A549 (cell line): ENCODE data around the gene MOB1A. TPM values are rescaled to one million over a fixed set of nuclear protein-coding genes. Genes with fewer than 3 reads are reported as not detected.
A peak's percentile ranks its signal among the peaks of the same experiment; 100 is the strongest.
"Not testable (repeated sequence)": the region's sequence is repeated elsewhere in the genome, so short reads cannot be mapped to it uniquely, and the experiment has no call there.

Experiments used
- ATAC-seq, 2 experiments: fragments of 200-7000 bp in 1 of 2; fragments of >200 bp in 1 of 2; cut with Nextera tagmentation in 1 of 2; cut with Tn5 transposase in 1 of 2; 3 replicates each; pipeline versions ENCODE4 v1.8.0 to v1.9.1; 2018 to 2020; ENCODE audit warnings: mild to moderate bottlenecking in 1 of 2, moderate library complexity in 1 of 2
- CTCF ChIA-PET: fragments of 300-600 bp; sonication (Branson Sonifier 250); formaldehyde crosslinking; extraction: SDS; loops from one replicate; lab custom pipeline; 2021; ENCODE audit warnings: antibody characterized with exemption, inconsistent platforms; lab: Yijun Ruan, JAX
- POLR2A ChIA-PET: fragments of 350-600 bp; formaldehyde crosslinking; extraction: SDS; loops from one replicate; lab custom pipeline; 2021; ENCODE audit warnings: antibody characterized with exemption, inconsistent platforms; lab: Yijun Ruan, JAX
- DNase-seq, 2 experiments: peaks; one replicate each; pipeline versions ENCODE4 v3.0.0 to v3.0.0-alpha.2; 2011 to 2016; ENCODE audit warnings: low read depth in 1 of 2, low spot score in 1 of 2
- FAIRE-seq: peaks from 2 replicates; lab custom pipeline; 2011; peaks lifted over from hg19 to GRCh38; lab: Jason Lieb, UNC
- H3K27ac ChIP-seq, 2 experiments: fragments of >200 bp; sonication (Bioruptor Twin); formaldehyde crosslinking; 3 replicates each; pipeline ENCODE4 v1.5.1; 2016 to 2017
- H3K4me1 ChIP-seq: fragments of >200 bp; sonication (Bioruptor Twin); formaldehyde crosslinking; 3 replicates; pipeline ENCODE4 v1.6.1; 2016
- H3K4me2 ChIP-seq: fragments of >200 bp; sonication (Bioruptor Twin); formaldehyde crosslinking; 3 replicates; pipeline ENCODE4 v1.6.1; 2016
- H3K4me3 ChIP-seq: fragments of >200 bp; sonication (Bioruptor Twin); formaldehyde crosslinking; 3 replicates; pipeline ENCODE4 v1.5.1; 2016
- H3K9me3 ChIP-seq: fragments of >200 bp; sonication (Bioruptor Twin); formaldehyde crosslinking; 3 replicates; pipeline ENCODE4 v1.6.1; 2016
- BHLHE40 ChIP-seq: IDR thresholded peaks from 2 replicates; pipeline ENCODE4 v1.6.1; 2012; ENCODE audit warnings: low read depth, low read length, inconsistent platforms
- E2F6 ChIP-seq: IDR thresholded peaks from 2 replicates; pipeline ENCODE4 v1.6.1; 2012; ENCODE audit warnings: low read depth, borderline replicate concordance
- EHF ChIP-seq: fragments of 250-450 bp; sonication (Bioruptor Pico); IDR thresholded peaks from 2 replicates; pipeline ENCODE4 v1.5.0; 2020; ENCODE audit warnings: mild to moderate bottlenecking
- EHMT2 ChIP-seq: fragments of 200-600 bp; sonication (generic); IDR thresholded peaks from 2 replicates; pipeline ENCODE4 v1.6.1; 2016; ENCODE audit warnings: antibody characterized with exemption, low read depth, mild to moderate bottlenecking, moderate library complexity
- FOSB ChIP-seq: fragments of 250-450 bp; sonication (Bioruptor Pico); IDR thresholded peaks from 2 replicates; pipeline ENCODE4 v1.5.0; 2020; ENCODE audit warnings: mild to moderate bottlenecking, moderate library complexity
- HEYL ChIP-seq: fragments of 250-450 bp; sonication (Bioruptor Pico); IDR thresholded peaks from 2 replicates; pipeline ENCODE4 v1.8.0; 2021; ENCODE audit warnings: mild to moderate bottlenecking, moderate library complexity
- HMGXB4 ChIP-seq: fragments of 250-450 bp; sonication (Bioruptor Pico); IDR thresholded peaks from 2 replicates; pipeline ENCODE4 v1.5.0; 2021; ENCODE audit warnings: mild to moderate bottlenecking, moderate library complexity, borderline replicate concordance
- HOXB5 ChIP-seq: fragments of 250-450 bp; sonication (Bioruptor Pico); IDR thresholded peaks from 2 replicates; pipeline ENCODE4 v1.5.0; 2020; ENCODE audit warnings: mild to moderate bottlenecking, moderate library complexity
- JUN ChIP-seq, 2 experiments: fragments of >200 bp; sonication (Bioruptor Twin); formaldehyde crosslinking; IDR thresholded peaks; 2 replicates in 1 of 2; 3 replicates in 1 of 2; pipeline ENCODE4 v1.6.1; 2016 to 2017
- KDM5A ChIP-seq: fragments of 200-600 bp; sonication (generic); IDR thresholded peaks from 2 replicates; pipeline ENCODE4 v1.6.1; 2016; ENCODE audit warnings: antibody characterized with exemption, mild to moderate bottlenecking
- MAX ChIP-seq: IDR thresholded peaks from 2 replicates; pipeline ENCODE4 v1.6.1; 2012
- MAZ ChIP-seq: fragments of 150-350 bp; IDR thresholded peaks from 2 replicates; pipeline ENCODE4 v1.6.1; 2014; ENCODE audit warnings: antibody characterized with exemption, low read depth, low read length, borderline replicate concordance
- NFE2L2 ChIP-seq: fragments of 150-350 bp; conservative IDR thresholded peaks from 2 replicates; pipeline ENCODE4 v1.6.1; 2014; ENCODE audit warnings: low read length
- PHF8 ChIP-seq: fragments of 200-600 bp; sonication (generic); IDR thresholded peaks from 2 replicates; pipeline ENCODE4 v1.6.1; 2016; ENCODE audit warnings: low read depth, mild to moderate bottlenecking, antibody characterized with exemption, moderate library complexity, borderline replicate concordance
- POLR2A ChIP-seq: IDR thresholded peaks from 2 replicates; pipeline ENCODE4 v1.6.1; 2012; ENCODE audit warnings: mild to moderate bottlenecking, low read length
- RAD21 ChIP-seq, 2 experiments: fragments of >200 bp in 1 of 2; sonication (Bioruptor Twin) in 1 of 2; formaldehyde crosslinking in 1 of 2; IDR thresholded peaks in 1 of 2; conservative IDR thresholded peaks in 1 of 2; 2 replicates in 1 of 2; 3 replicates in 1 of 2; pipeline ENCODE4 v1.6.1; 2012 to 2018; ENCODE audit warnings: inconsistent platforms in 1 of 2
- RARB ChIP-seq: fragments of 250-450 bp; sonication (Bioruptor Pico); IDR thresholded peaks from 2 replicates; pipeline ENCODE4 v1.8.0; 2021; ENCODE audit warnings: mild to moderate bottlenecking, moderate library complexity
- SMC3 ChIP-seq: fragments of >200 bp; sonication (Bioruptor Twin); formaldehyde crosslinking; IDR thresholded peaks from 3 replicates; pipeline ENCODE4 v1.6.1; 2018; ENCODE audit warnings: inconsistent platforms
- TFCP2L1 ChIP-seq: fragments of 250-450 bp; sonication (Bioruptor Pico); IDR thresholded peaks from 2 replicates; pipeline ENCODE4 v1.5.0; 2021; ENCODE audit warnings: mild to moderate bottlenecking
- WGBS: methylation state at CpG from one replicate; pipeline ENCODE4 v1.1.6; 2017; ENCODE audit errors: missing lambda C conversion rate; 5-methylcytosine and 5-hydroxymethylcytosine counted together
- polyA plus RNA-seq, 4 experiments: library from polyadenylated mRNA; depleted of rRNA in 3 of 4; stranded (reverse); fragments of >200 nt; fragmentation: RNase III in 1 of 4; extraction: RNeasy Plus Mini Kit Qiagen cat#74134 plus additional on column Dnase treatment in 1 of 4; gene quantifications; 2 replicates in 3 of 4; 3 replicates in 1 of 4; pipeline ENCODE4 v1.2.3, GENCODE V29; 2011 to 2017

Gene MOB1A
- polyA plus RNA-seq, 2 of the 4 experiments (the other 2 are of a cell fraction): 72.6 to 108 TPM

GRCh38 chr2:74130211-74130995 is 48.3 kb downstream of the MOB1A start:
- no peak for DNase-seq
- ATAC-seq: peak in 1 of 2 experiments; percentile 20; a peak in 3 of 6 replicates
- no peak overlapping the region for H3K27ac ChIP-seq
- FAIRE-seq: no peak
- TF ChIP-seq TFCP2L1 (no peak), FOSB (no peak), HEYL (no peak), NFE2L2 (no peak)
- 81% methylated on average over 40 of the region's 41 CpGs for WGBS
- no peaks in the 10 kb centered on the region for H3K9me3 ChIP-seq
- CTCF ChIA-PET: interaction anchor here (1.0 to 1.4 kb wide), 2 partner anchors 8 to 306 kb away, joined by 3 to 4 read pairs; no protein-coding TSS in a partner anchor
- no peaks in the 10 kb centered on the region for H3K4me1 ChIP-seq
- POLR2A ChIA-PET: no interaction called here
- H3K4me3 ChIP-seq: no peak overlapping the region
- H3K4me2 ChIP-seq: no peak overlapping the region

- FAIRE-seq: no peak
- no peak overlapping the region for H3K27ac ChIP-seq
- no peak overlapping the region for H3K4me2 ChIP-seq
- WGBS: 85% methylated on average over 3 of the region's 3 CpGs
- TF ChIP-seq RARB (CRISPR knock-in tag): no peak
- TF ChIP-seq, all 56 proteins: peak for 0
- ChIA-PET POLR2A (interaction anchor here (1.3 kb wide), 1 partner anchor 50 kb away, joined by 4 read pairs; the partner anchor contains the start of gene MOB1A), CTCF (interaction anchor here (0.6 to 2.6 kb wide), 2 partner anchors 19 to 104 kb away, joined by 3 to 12 read pairs; partner anchors contain the start of gene BOLA3)
- no peak for DNase-seq
- Histone ChIP-seq H3K9me3 (no peaks in the 10 kb centered on the region), H3K4me3 (no peak overlapping the region), H3K4me1 (no peaks in the 10 kb centered on the region)
- no peak for ATAC-seq
These were observed 50.5 kb downstream of the MOB1A start for GRCh38 chr2:74128206-74128605.

GRCh38 chr2:74123955-74124354 is 54.7 kb downstream of the MOB1A start:
- H3K27ac ChIP-seq, DNase-seq, H3K4me2 ChIP-seq, H3K4me1 ChIP-seq, FAIRE-seq, ATAC-seq, CTCF ChIA-PET, H3K4me3 ChIP-seq, POLR2A ChIA-PET: not testable (repeated sequence)
- WGBS: 92% methylated on average over 2 of the region's 29 CpGs
- H3K9me3 ChIP-seq: peaks cover 12% of the 10 kb centered on the region; the same call in 1 of the 3 replicates

- H3K27ac ChIP-seq, DNase-seq, H3K4me3 ChIP-seq, H3K4me2 ChIP-seq, FAIRE-seq, ATAC-seq, H3K4me1 ChIP-seq: not testable (repeated sequence)
- ChIA-PET CTCF (interaction anchor here (0.9 to 2.0 kb wide), 4 partner anchors 12 to 57 kb away, joined by 3 to 15 read pairs (median 3); partner anchors contain the start of genes BOLA3 and MOB1A), POLR2A (interaction anchor here (0.5 kb wide), 1 partner anchor 130 kb away, joined by 4 read pairs; no protein-coding TSS in a partner anchor)
- peaks cover 12% of the 10 kb centered on the region; the same call in 1 of the 3 replicates for H3K9me3 ChIP-seq
- WGBS: 84% methylated on average over 1 of the region's 1 CpG
These were observed 56.8 kb downstream of the MOB1A start for GRCh38 chr2:74121846-74122245.

- Histone ChIP-seq H3K9me3 (peaks cover 12% of the 10 kb centered on the region; the same call in 1 of the 3 replicates), H3K27ac (peak overlapping the region; percentile 89 to 91), H3K4me3 (peak overlapping the region; percentile 53), H3K4me1 (no peaks in the 10 kb centered on the region), H3K4me2 (peak overlapping the region; percentile 55)
- FAIRE-seq (no peak), ATAC-seq (peak; percentile 97 to 98), DNase-seq (peak; percentile 84 to 92)
- WGBS: 51% methylated on average over 38 of the region's 59 CpGs
- ChIA-PET CTCF (interaction anchor here (0.8 to 2.0 kb wide), 15 partner anchors 9 to 296 kb away, joined by 3 to 15 read pairs (median 4); partner anchors contain the start of gene BOLA3), POLR2A (interaction anchor here (0.6 to 1.5 kb wide), 12 partner anchors 16 to 735 kb away, joined by 3 to 6 read pairs (median 4); partner anchors contain the start of genes ALMS1, MOB1A, MTHFD2 and STAMBP)
- peak; percentile 57; the same call in 1 of the 2 replicates for TF ChIP-seq KDM5A
- peak in 1 of 2 experiments; percentile 21; a peak in 1 of 5 replicates for TF ChIP-seq RAD21 (conservative IDR thresholded peaks at IDR 0.05 in 1 of 2, IDR thresholded peaks at IDR 0.05 in 1 of 2)
- TF ChIP-seq SMC3: peak; percentile 35; the same call in 2 of the 3 replicates
- TF ChIP-seq POLR2A: peak; percentile 19; the same call in 1 of the 2 replicates
- TF ChIP-seq EHF: peak; percentile 76; the same call in 1 of the 2 replicates
- TF ChIP-seq PHF8: peak; percentile 97
- no peak for TF ChIP-seq MAZ
- no peak for TF ChIP-seq BHLHE40
- peak; percentile 91; the same call in 1 of the 2 replicates for TF ChIP-seq HMGXB4 (CRISPR knock-in tag)
- 0 out of 2 replicates have a peak, but pooled peaks have one; percentile 11 for TF ChIP-seq TFCP2L1
- peak; percentile 87 for TF ChIP-seq MAX
- TF ChIP-seq E2F6: peak; percentile 78; the same call in 1 of the 2 replicates
- peak; percentile 61 to 79; a peak in 4 of 5 replicates for TF ChIP-seq JUN (IDR thresholded peaks at IDR 0.05)
- peak; percentile 76 for TF ChIP-seq HOXB5
- peak; percentile 87 for TF ChIP-seq EHMT2
These were observed 58.5 kb downstream of the MOB1A start for GRCh38 chr2:74119912-74120825.
